ENCODE results near the gene DLEC1.

DLEC1 gene

DNA sequence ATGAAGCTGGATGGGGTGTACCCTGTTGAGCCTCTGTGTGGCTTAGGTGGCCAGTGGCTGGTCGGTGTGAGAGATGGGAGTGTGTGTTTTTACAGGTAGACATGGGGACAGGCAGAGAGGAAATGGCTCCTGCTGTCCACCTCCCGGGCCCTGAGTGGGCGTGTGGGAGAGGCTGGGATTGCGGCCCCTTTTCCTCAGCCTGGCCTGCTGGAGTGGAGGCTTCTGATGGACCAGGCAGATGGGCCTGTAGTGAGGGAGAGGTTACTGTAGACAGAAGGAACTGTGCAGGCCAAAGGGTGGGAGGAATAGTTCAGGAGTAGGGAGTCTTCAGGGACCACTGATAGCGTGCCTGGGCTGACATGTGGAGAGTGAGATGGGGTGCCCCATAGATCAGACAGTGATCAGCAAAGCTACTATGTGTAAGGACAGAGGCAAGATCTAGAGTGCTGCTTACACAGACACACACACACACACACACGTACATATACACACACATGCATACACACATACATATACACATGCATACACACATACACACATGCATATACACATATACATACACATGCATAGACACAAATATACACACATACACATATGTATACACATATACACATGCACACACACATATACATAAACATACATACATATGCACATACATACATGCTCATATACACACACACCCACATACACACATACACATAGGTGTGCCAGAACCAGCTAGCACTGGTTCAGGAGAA is 71.5 kb downstream of the DLEC1 start:
- no peak for DNase-seq

DNA sequence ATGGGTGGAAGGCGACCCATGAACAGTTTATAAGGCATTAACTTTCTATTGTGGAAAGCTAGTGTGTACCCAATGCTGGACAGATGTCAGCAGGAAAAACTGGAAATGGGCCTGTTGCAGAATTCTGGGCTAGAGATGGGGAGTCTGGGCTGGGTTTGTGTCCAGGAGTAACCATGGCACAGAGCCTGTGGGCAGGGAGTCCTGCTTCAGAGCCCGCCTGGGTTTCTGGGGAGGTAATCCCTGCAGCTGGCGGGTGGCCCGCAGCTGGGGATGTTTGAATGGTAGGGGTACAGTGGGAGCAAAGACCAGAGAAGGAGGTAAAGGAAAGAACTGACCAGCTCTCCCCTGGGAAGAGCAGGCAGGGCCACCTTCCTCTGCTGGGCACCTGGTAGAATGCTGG is 72.2 kb downstream of the DLEC1 start:
- DNase-seq, result no peak

DNA sequence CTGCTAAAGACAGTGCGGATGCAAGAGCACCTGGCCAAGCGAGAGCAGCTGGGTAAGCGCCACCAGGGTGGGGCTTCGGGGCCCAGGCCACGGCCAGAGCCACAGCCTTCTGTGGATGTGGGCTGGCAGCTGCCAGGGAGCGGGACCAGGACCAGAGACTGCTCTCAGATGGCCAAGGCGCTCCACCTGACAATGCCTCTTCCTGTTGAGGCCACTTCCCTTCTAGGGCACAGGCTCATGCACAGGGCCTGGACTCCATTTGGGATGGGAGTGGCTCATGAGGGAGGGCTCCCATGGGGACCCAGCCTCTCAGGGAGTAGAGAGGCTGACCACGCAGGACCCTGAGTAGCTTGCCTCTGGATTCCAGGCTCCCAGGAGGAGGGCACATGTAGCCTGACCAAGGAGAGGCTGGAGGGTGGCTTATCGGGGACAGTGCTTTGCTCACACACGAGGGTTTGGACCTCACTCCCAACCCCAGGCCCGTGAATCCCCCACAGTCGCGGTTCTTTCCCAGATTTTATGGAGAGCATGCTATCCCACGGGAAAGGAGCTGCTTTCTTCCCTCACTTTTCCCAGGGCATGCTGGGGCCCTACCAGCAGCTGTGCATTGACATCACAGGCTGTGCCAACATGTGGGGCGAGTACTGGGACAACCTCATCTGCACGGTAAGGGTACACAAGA is 72.8 kb downstream of the DLEC1 start:
- no peak for DNase-seq

DNA sequence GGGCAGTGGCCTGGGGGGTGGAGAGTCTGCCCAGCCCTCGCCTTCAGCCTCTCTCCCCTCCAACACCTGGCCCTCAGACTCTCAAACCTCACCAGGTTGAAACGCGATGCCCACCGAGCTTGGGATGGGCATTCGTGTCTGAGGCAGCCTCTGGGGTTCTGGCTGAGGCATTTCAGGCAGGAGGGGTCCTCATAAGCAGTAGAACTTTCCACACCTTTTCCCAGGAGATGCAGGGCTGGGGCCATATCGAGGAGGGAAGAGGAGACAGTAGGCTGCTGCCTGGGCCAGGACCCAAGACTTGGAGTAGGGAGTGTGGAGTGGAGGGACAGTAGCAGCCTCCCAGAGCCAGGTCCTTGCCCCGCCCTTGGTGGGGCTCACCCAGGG is 73.4 kb downstream of the DLEC1 start:
- DNase-seq, result no peak

DNA sequence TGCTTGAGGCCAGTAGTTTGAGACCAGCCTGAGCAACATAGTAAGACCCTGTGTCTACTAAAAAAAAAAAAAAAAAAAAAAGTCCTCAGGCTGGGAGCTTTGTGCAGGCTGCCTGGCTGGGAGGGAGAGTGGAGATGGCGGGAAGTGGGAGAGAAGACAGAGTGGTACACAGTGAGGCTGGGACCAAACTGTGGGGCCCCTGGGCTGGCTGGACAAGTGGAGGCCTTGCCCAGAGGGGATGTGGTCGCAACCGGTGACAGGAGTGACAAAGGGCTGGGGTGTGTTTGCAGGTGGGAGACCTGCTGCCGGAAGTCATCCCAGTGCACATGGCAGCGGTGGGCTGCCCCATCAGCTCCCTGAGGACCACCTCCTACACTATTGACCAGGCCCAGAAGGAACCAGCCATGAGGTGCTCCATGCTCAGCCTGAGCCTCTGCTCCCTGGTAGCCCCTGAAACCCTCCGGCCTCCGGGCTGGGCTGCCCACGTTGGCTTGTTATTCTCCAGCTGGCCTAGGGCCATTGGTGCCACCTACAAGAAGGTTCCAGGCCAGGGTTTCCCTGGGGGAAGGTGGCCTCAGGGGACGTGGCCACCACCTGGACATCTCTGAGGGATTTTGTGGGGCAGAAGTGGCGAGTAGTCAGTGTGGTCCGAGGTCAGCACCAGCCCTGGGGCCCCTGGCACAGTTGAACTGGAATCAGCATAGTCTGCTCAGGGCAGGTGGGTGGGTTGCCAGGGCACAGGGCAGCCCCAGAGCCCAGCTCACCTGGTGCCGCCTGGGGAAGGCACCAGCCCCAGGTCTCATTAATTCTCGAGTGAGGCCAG is 75.3 kb downstream of the DLEC1 start:
- no peak for DNase-seq

DNA sequence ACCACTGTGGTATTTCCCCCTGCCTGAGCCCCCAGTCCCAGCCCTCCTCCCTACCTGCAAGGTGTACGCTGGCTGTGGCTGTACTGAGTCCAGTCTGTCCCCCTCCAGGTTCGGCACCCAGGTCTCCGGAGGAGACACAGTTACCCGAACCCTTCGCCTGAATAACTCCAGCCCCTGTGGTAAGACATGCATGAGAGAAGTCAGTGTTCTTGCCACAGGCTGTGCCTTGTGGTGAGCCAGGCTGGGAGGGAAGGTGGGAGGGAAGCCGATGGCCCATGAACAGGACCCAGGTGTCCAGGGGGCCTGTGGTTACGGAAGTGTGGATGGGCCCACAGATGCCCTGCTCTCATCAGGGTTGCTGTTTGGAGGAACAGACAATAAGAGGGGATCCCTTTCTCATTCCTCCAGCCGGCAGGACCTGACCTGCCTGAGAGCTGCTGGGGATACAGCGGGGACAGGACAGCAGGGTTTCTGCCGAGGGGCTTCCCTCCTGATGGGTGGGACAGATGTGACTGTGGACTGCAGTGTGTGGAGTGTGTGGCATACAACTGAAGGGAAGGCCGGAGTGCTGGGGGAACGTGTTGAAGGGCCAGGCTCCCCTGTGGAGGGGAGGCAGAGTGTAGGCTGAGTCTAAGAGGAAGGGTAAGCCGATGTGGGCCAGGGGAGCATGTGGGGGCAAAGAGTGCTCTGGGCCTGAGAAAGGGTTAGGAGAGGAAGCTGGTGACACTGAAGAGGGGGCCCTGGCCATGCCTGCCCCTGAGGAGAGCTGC is 76.1 kb downstream of the DLEC1 start:
- DNase-seq, result no peak

DNA sequence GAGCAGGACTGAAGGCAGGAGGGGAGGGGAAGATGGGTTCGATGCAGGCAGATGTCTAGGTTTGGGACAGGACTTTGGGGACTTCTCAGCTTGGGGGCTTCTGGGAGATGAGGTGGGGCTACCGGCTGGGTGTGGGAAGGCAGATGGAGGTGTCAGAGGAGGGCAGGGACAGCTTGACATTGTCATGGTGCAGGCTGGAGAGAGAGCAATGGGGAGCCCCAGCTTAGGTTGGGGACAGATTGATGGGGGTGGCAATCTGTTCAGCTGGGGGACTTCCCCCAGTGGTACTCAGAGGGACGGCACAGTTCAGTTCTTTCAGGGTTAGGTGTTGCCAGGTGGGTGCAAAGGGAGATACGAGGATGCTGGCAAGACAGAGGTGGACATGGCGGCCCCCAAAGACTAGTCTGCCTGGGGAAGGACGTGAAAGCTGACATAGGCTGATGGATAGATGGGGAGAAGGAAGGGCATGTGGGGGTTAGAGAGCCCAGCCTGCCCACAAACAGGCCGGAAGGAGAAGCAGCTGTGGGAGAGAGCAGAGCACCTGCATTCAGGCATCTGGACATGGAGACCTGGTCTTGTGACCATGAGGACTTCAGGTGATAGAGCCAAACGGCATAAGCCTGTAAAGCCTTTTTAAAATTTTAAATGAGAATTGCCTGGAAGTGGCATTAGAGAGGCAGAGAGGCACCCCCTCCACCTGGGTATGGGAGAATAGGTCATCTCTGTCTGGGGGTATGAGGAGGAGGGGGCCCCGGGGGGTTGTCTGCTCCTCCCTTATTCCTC is 76.8 kb downstream of the DLEC1 start:
- no peak for DNase-seq

DNA sequence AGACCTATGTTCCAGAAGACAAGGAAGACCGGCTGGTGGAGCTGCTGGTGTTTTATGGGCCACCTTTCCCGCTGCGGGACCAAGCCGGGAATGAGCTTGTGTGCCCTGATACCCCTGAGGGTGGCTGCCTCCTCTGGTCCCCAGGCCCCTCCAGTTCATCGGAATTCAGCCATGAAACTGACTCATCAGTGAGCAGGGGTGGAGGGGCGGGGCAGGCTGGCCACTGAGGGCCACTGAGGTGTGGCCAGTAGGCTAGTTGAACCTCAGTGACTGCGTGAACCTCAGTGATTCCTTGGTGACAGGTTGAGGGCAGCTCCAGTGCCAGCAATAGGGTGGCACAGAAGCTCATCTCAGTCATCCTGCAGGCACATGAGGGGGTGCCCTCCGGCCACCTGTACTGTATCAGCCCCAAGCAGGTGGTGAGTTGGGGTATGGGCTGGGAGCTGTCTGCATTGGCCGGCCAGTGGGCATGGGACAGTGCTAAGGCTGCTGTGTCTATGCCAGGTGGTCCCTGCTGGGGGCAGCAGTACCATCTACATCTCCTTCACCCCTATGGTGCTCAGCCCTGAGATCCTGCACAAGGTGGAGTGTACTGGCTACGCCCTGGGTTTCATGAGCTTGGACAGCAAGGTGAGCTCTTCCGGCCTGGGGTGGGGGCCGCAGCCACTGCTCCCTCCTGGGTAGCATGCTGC is 77.6 kb downstream of the DLEC1 start:
- DNase-seq, result no peak

DNA sequence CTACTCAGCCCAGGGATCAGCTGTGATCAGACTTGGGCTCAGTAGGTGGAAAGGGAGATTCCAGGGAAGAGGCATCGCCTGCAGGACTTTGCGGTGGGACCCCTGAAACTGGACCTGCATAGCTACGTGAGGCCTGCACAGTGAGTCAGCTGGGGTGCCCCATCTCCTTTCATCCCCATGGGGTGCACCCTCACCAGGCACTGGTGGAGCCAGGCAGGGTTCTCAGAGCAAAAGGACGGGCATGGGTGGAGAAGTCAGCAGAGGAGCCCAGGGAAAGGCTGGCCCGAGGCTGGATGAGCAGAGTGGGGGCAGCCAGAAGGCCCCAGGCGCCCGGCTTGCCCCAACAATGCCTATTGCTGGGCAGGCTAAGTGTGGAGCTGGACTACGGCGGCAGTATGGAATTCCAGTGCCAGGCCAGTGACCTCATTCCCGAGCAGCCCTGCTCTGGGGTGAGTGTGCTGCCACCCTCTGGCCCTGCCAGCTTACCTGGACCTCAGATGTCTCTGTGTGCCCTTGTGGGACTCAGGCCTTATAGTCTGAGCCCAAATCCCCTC is 78.2 kb downstream of the DLEC1 start:
- no peak for DNase-seq

DNA sequence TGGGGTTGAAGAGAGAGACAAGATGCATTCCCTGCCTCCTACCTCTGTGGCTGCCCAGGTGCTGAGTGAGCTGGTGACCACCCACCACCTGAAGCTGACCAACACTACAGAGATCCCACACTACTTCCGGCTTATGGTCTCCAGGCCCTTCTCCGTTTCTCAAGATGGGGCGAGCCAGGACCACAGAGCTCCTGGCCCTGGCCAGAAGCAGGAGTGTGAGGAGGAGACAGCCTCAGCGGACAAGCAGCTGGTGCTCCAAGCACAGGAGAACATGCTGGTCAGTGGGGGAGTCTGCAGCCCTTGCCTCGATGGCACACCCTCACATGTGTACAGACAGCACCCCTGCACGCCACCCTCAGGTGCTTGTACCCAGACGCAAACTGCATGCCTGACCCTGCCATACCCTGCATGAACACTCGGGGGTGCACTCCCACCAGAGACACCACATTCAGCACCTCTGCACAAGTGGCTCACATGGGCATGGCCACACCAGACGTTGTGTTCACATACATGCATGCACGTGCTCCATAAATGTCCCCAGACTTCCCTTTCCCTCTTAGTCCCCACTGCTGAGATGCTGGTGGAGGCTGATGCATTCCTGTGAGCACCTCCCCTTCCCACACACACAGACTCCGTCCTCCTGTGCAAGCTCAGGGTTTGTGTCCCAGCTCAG is 78.9 kb downstream of the DLEC1 start:
- DNase-seq, result peak; percentile 68

DNA sequence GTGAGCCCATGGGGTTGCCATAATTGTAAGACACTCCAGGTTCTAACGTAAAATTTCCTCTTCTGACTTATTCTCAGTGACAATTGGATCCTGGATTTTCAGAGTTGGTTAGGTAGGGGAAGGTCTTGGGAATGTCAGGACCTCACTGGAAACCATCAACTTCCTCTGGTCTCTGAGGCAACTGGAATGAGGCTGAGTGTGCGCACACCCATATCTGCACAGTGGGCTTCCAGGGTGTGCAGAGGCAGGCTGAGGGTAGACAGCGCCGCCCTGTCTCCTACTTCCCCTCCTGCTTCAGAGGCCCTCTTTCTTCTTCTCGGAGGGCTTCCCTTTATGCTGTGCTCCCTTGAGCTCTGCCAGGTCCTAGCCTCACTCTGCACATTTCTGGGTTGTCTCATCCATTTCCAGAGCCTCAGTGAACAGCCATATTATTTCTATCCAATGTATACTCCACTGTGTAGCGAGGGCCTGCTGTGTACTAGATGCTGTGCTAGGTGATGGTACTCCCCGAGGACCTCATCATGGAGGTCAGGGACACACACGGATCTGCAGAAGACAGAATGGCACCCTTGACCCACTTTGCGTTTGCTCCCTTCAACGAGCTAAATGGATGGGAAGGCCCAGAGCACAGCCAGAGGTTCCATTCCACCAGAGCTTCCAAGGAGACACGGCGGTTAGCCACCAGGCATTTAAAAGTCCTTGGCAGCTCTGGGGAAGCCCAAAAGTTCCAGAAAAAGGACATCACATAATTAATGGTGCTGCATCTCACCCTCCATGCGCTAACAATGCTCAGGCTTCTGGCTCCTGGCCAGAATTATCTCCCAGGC is 79.6 kb downstream of the DLEC1 start:
- no peak for DNase-seq

DNA sequence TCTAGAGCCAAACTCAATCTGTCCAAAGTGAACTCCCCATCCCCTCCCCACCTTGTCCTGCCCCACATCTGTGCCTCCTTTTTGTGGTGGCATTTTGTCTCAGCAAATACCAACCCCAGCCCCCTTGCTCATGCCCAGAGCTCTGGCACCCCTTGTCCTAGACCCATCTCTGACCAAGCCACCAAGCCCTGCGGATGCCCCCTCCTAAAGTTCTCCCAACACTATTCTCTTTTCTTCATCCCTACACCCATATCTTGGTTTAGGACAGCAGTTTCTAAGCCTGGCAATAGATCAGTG is 80.2 kb downstream of the DLEC1 start:
- DNase-seq, result no peak

DNA sequence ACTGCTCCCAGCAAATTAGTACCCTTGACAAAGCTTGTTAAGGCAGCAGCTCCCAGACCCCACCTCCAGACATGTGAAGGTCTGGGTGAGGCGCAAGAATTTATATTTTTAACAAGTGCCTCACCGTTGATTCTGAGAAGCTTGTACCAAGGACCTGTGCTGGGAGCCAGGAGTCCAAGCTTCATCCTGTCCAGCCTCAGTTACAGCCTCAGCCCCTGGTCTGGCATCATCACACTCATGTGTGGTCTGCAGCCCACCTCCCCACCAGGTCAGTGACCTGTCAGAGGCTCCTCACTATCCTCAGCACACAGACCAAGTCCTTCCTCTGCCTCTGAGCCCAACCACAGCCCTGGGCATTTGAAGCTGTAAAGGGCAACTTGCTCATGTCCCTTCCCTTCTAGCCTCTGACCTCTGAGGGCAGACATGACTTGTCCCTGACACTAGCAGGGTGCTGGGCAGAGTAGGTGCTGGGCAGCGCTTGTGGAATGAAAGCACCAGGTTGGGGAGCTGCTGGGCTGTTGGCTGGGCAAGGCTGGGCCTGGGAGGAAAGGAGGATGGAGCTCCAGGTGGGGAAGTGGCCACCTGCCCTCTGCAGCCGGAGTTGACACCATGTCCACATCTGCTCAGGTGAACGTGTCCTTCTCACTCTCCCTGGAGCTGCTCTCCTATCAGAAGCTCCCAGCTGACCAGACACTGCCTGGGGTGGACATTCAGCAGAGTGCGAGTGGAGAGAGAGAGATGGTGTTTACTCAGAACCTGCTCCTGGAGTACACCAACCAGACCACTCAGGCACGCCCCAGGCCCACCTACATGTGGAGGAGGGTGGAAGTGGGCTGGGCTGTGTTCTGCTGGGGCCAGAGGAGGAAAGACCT is 81.0 kb downstream of the DLEC1 start:
- no peak for DNase-seq

DNA sequence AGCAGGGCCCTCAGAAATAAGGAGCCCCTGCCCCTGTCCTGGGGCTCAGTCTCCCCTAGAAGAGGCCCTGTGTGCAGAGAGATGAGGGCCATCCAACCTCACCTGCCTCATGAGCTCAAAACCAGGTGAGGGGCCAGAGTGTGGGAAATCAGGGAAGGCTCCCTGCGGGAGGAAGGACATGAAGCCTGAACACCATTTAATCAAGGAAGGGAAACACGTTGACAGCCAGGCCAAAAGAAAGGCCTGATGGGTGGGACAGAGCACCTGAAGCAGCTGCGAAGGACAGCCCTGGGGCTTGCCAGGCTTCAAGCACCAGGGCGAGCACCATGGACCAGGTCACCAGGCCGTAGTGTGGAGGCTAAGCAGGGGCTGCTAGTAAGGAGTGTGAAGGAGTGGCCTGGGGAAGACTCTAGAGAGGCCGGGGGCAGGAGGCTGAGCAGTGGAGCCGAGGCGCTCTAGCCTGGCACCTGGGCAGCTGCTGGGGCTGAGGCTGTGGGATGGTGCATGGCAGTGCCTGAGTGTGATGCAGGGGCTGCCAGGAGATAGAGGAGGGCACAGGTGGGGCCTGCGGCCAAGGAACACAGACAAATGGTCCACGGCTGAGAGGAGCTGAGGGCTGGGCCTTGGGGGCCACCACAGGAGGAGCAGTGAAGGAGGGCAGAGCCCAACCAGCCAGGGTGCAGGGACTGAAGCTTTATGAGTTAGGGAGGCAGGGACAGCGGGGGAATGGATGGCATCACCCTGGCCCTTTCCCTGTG is 81.9 kb downstream of the DLEC1 start:
- DNase-seq, result no peak

DNA sequence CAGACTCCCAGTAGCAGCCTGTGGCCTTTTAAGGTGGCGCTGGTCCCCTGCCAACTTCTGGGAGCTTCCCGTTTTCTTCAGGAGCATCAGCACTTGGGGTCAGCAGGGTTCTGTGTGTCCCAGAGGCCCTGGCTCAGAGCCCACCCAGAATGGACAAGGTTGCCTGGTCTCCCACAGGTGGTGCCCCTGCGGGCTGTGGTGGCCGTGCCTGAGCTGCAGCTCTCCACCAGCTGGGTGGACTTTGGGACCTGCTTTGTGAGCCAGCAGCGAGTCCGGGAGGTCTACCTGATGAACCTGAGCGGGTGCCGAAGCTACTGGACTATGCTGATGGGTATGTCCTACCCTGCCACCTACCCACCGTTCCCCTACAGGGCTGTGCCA is 82.4 kb downstream of the DLEC1 start:
- no peak for DNase-seq

DNA sequence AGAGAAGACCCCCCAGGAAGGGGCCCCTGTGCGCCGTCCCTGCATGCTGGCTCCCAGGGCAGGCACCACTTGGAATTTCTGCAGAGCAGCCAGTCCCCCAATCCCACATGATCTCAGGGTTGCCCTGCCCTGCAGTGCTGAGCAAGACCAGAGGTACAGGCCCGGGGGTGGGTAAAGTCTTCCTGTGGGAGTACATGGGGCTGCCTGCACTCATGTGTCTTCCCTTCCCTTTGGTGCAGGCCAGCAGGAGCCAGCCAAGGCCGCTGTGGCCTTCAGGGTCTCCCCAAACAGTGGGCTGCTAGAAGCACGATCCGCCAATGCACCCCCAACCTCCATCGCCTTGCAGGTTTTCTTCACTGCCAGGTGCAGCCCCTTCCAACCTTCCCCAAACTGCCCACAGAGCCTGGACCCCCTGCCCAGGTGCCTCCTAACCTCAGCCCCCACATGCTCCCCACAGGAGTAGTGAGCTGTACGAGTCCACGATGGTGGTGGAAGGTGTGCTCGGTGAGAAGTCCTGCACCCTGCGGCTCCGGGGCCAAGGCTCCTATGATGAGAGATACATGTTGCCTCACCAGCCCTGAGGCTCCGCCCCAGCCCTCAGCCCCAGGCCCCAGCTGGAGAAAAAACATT is 82.9 kb downstream of the DLEC1 start:
- DNase-seq, result no peak

DNA sequence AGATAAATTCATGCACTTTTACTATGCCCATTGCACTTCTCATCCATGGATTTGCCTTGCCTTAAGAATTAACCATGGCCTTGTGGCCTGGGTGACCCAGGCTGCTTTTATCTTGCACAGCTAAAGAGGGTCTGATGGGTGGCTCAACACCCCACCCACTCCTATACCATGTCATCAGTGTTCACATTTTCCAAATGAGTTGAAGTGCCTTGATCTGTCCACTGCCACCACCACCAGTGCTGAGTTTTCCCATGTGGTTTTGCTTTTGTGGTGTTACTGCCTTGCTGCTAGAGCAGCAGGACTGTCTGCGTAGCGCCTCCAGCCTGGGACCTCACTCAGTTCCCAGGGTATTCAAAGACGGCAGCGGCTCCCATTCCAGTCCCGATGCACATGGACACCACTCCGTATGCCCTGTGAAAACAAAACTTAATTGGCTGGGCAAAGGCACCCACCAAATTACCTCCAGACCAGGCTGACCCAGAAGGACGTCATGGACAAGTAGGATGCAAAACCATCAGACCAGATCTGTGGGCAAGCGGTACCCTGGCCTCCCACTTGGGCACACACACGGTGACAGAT is 83.8 kb downstream of the DLEC1 start:
- DNase-seq, result no peak

Measured in activated T-cell treated with anti-CD3 and anti-CD28 coated beads for 4 hours (primary cell).